Fibroblast of lung (primary cell): ENCODE measurements around the gene FKBP9.

ENCODE experiments used
- EZH2 ChIP-seq: IDR thresholded peaks from 2 replicates; pipeline ENCODE4 v1.5.1; 2012; ENCODE audit warnings: low read length, control low read depth, mild to moderate bottlenecking; ENCODE audit errors: missing control alignments
- TF ChIP-seq, protein P1 (sequence below), 2 donors: IDR thresholded peaks in 1 of 2; conservative IDR thresholded peaks in 1 of 2; 1 replicate in 1 of 2; 2 replicates in 1 of 2; pipeline ENCODE4 v1.5.1; 2011 to 2012; ENCODE audit warnings: low read length in 2 of 2, control low read depth in 1 of 2, inconsistent platforms in 1 of 2, low read depth in 1 of 2, mild to moderate bottlenecking in 1 of 2

DNA sequence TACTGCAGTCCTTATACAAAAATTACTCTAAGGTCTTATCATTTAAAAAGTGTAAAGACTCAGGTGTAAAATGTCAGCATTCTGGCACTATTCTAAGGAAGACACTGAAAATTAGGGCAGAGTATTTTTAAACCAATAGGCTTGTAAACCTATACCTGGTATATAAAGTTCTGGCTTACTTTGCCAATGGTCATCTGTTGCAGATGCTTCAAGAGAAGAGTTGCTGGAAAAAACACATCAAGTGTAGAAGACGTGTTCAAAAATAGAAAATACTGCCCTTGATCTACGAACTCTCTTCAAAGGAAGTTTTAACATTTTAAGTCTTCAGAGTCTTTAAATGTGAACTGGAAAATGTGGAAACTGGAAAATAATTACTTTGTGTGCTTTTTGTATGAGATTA lies 81.4 kb downstream of the FKBP9 start:
- TF ChIP-seq, protein P1, sequence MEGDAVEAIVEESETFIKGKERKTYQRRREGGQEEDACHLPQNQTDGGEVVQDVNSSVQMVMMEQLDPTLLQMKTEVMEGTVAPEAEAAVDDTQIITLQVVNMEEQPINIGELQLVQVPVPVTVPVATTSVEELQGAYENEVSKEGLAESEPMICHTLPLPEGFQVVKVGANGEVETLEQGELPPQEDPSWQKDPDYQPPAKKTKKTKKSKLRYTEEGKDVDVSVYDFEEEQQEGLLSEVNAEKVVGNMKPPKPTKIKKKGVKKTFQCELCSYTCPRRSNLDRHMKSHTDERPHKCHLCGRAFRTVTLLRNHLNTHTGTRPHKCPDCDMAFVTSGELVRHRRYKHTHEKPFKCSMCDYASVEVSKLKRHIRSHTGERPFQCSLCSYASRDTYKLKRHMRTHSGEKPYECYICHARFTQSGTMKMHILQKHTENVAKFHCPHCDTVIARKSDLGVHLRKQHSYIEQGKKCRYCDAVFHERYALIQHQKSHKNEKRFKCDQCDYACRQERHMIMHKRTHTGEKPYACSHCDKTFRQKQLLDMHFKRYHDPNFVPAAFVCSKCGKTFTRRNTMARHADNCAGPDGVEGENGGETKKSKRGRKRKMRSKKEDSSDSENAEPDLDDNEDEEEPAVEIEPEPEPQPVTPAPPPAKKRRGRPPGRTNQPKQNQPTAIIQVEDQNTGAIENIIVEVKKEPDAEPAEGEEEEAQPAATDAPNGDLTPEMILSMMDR (conservative IDR thresholded peaks at IDR 0.05 in 1 of 2, IDR thresholded peaks at IDR 0.05 in 1 of 2; ENCODE audit: low read depth in 1 of 2, low read length in 2 of 2), result no peak
- TF ChIP-seq EZH2, result no peak
